Suprapubic skin (tissue), 4 donors: ENCODE data around the gene ARHGEF12. TPM values are rescaled to one million over a fixed set of nuclear protein-coding genes. Genes with fewer than 3 reads are reported as not detected.

Source experiments
- DNase-seq, 2 donors: peaks; one replicate each; pipeline ENCODE4 v3.0.0-alpha.2; 2019; ENCODE audit warnings: low spot score in 2 of 2
- H3K27ac ChIP-seq: fragments of 200-600 bp; sonication (generic); one replicate; pipeline ENCODE4 v1.5.1; 2019
- H3K27me3 ChIP-seq: fragments of 200-600 bp; sonication (generic); one replicate; pipeline ENCODE4 v1.5.1; 2019
- H3K36me3 ChIP-seq: fragments of 200-600 bp; sonication (generic); one replicate; pipeline ENCODE4 v1.5.1; 2019
- H3K4me1 ChIP-seq: fragments of 200-600 bp; sonication (generic); one replicate; pipeline ENCODE4 v1.5.1; 2019
- H3K4me3 ChIP-seq: fragments of 200-600 bp; sonication (generic); one replicate; pipeline ENCODE4 v1.5.1; 2019; ENCODE audit warnings: mild to moderate bottlenecking
- H3K9me3 ChIP-seq: fragments of 200-600 bp; sonication (generic); one replicate; pipeline ENCODE4 v1.5.1; 2019
- CTCF ChIP-seq, 2 donors: fragments of 200-600 bp in 1 of 2; fragments of 450-650 bp in 1 of 2; sonication (generic) in 1 of 2; IDR thresholded peaks; one replicate each; pipeline ENCODE4 v1.5.1; 2016 to 2019; ENCODE audit warnings: antibody characterized with exemption in 2 of 2, mild to moderate bottlenecking in 1 of 2, moderate library complexity in 1 of 2
- EP300 ChIP-seq: sonication (generic); formaldehyde crosslinking; IDR thresholded peaks from one replicate; pipeline ENCODE4 v1.6.1; 2017; ENCODE audit warnings: antibody characterized with exemption
- POLR2A ChIP-seq, 2 donors: fragments of 450-650 bp; IDR thresholded peaks; one replicate each; pipeline ENCODE4 v1.6.1; 2017; ENCODE audit warnings: antibody characterized with exemption in 2 of 2, mild to moderate bottlenecking in 2 of 2, moderate library complexity in 2 of 2
- POLR2AphosphoS5 ChIP-seq, 3 donors: sonication (generic); formaldehyde crosslinking; IDR thresholded peaks; one replicate each; pipeline ENCODE4 v1.6.1; 2017; ENCODE audit warnings: antibody characterized with exemption in 3 of 3
- WGBS: methylation state at CpG from one replicate; pipeline ENCODE4 v1.1.5; 2018; 5-methylcytosine and 5-hydroxymethylcytosine counted together
- total RNA-seq, 4 donors: library from RNA; depleted of rRNA; stranded (reverse); fragments of >200 nt; gene quantifications; one replicate each; pipeline ENCODE4 v1.1.0, GENCODE V29; 2016

The ARHGEF12 gene
- total RNA-seq, 4 donors from 2014 or later, result 107 to 222 (median 138) TPM

GRCh38 chr11:120327311-120327710 is 8.9 kb upstream of the ARHGEF12 start:
- no peak for DNase-seq
- H3K9me3 ChIP-seq, result no peaks in the 10 kb centered on the region
- H3K36me3 ChIP-seq, result peaks cover 6% of the 10 kb centered on the region
- H3K4me3 ChIP-seq, result no peak overlapping the region
- no peak overlapping the region for H3K27ac ChIP-seq
- no peaks in the 10 kb centered on the region for H3K27me3 ChIP-seq
- no peak for TF ChIP-seq CTCF (IDR thresholded peaks at IDR 0.05)
- no peak for TF ChIP-seq POLR2A (IDR thresholded peaks at IDR 0.05)
- no peak for TF ChIP-seq POLR2AphosphoS5 (IDR thresholded peaks at IDR 0.05)
- no peak for TF ChIP-seq EP300
- 94% methylated on average over 4 of the region's 4 CpGs for WGBS
- peaks cover 31% of the 10 kb centered on the region for H3K4me1 ChIP-seq

- WGBS, result 87% methylated on average over 3 of the region's 3 CpGs
- Histone ChIP-seq H3K27ac (no peak overlapping the region), H3K36me3 (peaks cover 6% of the 10 kb centered on the region), H3K4me1 (peaks cover 44% of the 10 kb centered on the region), H3K4me3 (no peak overlapping the region), H3K9me3 (no peaks in the 10 kb centered on the region), H3K27me3 (no peaks in the 10 kb centered on the region)
- DNase-seq, result no peak
- TF ChIP-seq POLR2A (IDR thresholded peaks at IDR 0.05) (no peak), CTCF (IDR thresholded peaks at IDR 0.05) (no peak), EP300 (no peak), POLR2AphosphoS5 (IDR thresholded peaks at IDR 0.05) (no peak)
These were observed 6.7 kb upstream of the ARHGEF12 start for GRCh38 chr11:120329556-120329955.

GRCh38 chr11:120330045-120330444 is 6.2 kb upstream of the ARHGEF12 start:
- no peaks in the 10 kb centered on the region for H3K9me3 ChIP-seq
- no peaks in the 10 kb centered on the region for H3K27me3 ChIP-seq
- TF ChIP-seq POLR2AphosphoS5 (IDR thresholded peaks at IDR 0.05) (no peak), EP300 (no peak), CTCF (IDR thresholded peaks at IDR 0.05) (no peak), POLR2A (IDR thresholded peaks at IDR 0.05) (no peak)
- peaks cover 6% of the 10 kb centered on the region for H3K36me3 ChIP-seq
- DNase-seq, result no peak
- peaks cover 44% of the 10 kb centered on the region for H3K4me1 ChIP-seq
- H3K4me3 ChIP-seq, result no peak overlapping the region
- no peak overlapping the region for H3K27ac ChIP-seq
- WGBS, result 93% methylated on average over 5 of the region's 6 CpGs

GRCh38 chr11:120331301-120331996 is 4.8 kb upstream of the ARHGEF12 start:
- DNase-seq, result no peak
- peaks cover 37% of the 10 kb centered on the region for H3K4me1 ChIP-seq
- 55% methylated on average over 2 of the region's 2 CpGs for WGBS

More at GRCh38 chr11:120331301-120331996, 4.8 kb upstream of the ARHGEF12 start:
- no peak overlapping the region for H3K4me3 ChIP-seq
- H3K27ac ChIP-seq, result no peak overlapping the region
- H3K27me3 ChIP-seq, result no peaks in the 10 kb centered on the region
- H3K9me3 ChIP-seq, result no peaks in the 10 kb centered on the region
- H3K36me3 ChIP-seq, result peaks cover 6% of the 10 kb centered on the region
- TF ChIP-seq POLR2A (IDR thresholded peaks at IDR 0.05) (no peak), POLR2AphosphoS5 (IDR thresholded peaks at IDR 0.05) (no peak), EP300 (no peak), CTCF (IDR thresholded peaks at IDR 0.05) (no peak)
